ENCODE results near the gene TNMD.

GRCh38 chrX:100635040-100635439, 50.3 kb downstream of the TNMD start:
- no peak for TF ChIP-seq CTCF (IDR thresholded peaks at IDR 0.05)
- TF ChIP-seq POLR2A (IDR thresholded peaks at IDR 0.05) = no peak
